Caco-2 (cell line): ENCODE results near the gene CBX1. TPM values are rescaled to one million over a fixed set of nuclear protein-coding genes. Genes with fewer than 3 reads are reported as not detected.

Source experiments
- BruUV-seq: library from RNA; stranded (reverse); fragments of 400-500 nt; replicated peaks from 2 replicates; lab custom pipeline; 2021; lab: Mats Ljungman, UMichigan
- CTCF ChIA-PET: fragments of 300-600 bp; sonication (Branson Sonifier 250); formaldehyde crosslinking; loops from one replicate; lab custom pipeline; 2022; ENCODE audit warnings: antibody characterized with exemption; lab: Charles Lee
- POLR2A ChIA-PET: fragments of 300-600 bp; sonication (Branson Sonifier 250); formaldehyde crosslinking; loops from one replicate; lab custom pipeline; 2022; ENCODE audit warnings: antibody characterized with exemption; lab: Charles Lee
- DNase-seq, 2 experiments: peaks; one replicate each; pipeline versions ENCODE4 v3.0.0 to v3.0.0-alpha.2; 2020 to 2022
- H3K27me3 ChIP-seq: replicated peaks from 2 replicates; pipeline ENCODE4 v1.6.0; 2011; ENCODE audit warnings: low read length; ENCODE audit not compliant: control insufficient read depth, insufficient read depth
- H3K36me3 ChIP-seq: 2 replicates; pipeline ENCODE4 v1.5.1; 2011; ENCODE audit warnings: low read length; ENCODE audit not compliant: control insufficient read depth, insufficient read depth
- H3K4me1 ChIP-seq: fragments of 250-450 bp; sonication (Bioruptor Pico); 2 replicates; pipeline ENCODE4 v1.5.1; 2020; ENCODE audit warnings: mild to moderate bottlenecking
- H3K4me3 ChIP-seq: 2 replicates; pipeline ENCODE4 v1.5.1; 2011; ENCODE audit warnings: low read depth, mild to moderate bottlenecking, control low read depth, low read length
- H3K9me3 ChIP-seq: fragments of 250-450 bp; sonication (Bioruptor Pico); 2 replicates; pipeline ENCODE4 v1.5.1; 2020; ENCODE audit warnings: mild to moderate bottlenecking, moderate library complexity
- H3K27ac Mint-ChIP-seq: one replicate; pipeline ENCODE4 v1.8.0; 2022; ENCODE audit warnings: mixed read lengths; ENCODE audit not compliant: unreplicated experiment
- H3K27me3 Mint-ChIP-seq: one replicate; pipeline ENCODE4 v1.8.0; 2022; ENCODE audit warnings: mixed read lengths; ENCODE audit not compliant: insufficient read depth, unreplicated experiment
- H3K36me3 Mint-ChIP-seq: one replicate; pipeline ENCODE4 v1.8.0; 2022; ENCODE audit warnings: mild to moderate bottlenecking, mixed read lengths; ENCODE audit not compliant: insufficient read depth, unreplicated experiment
- H3K4me1 Mint-ChIP-seq: one replicate; pipeline ENCODE4 v1.8.0; 2022; ENCODE audit warnings: low read depth, mixed read lengths; ENCODE audit not compliant: unreplicated experiment
- H3K4me3 Mint-ChIP-seq: one replicate; pipeline ENCODE4 v1.8.0; 2022; ENCODE audit warnings: mild to moderate bottlenecking, moderate library complexity, mixed read lengths; ENCODE audit not compliant: unreplicated experiment
- H3K9me3 Mint-ChIP-seq: one replicate; pipeline ENCODE4 v1.8.0; 2022; ENCODE audit warnings: mixed read lengths; ENCODE audit not compliant: unreplicated experiment
- CTCF ChIP-seq, 2 experiments: fragments of 200-600 bp in 1 of 2; IDR thresholded peaks; 1 replicate in 1 of 2; 2 replicates in 1 of 2; pipeline versions ENCODE4 v1.5.1 to v1.8.0; 2011 to 2022; ENCODE audit warnings: antibody characterized with exemption in 1 of 2, control low read depth in 1 of 2, inconsistent platforms in 1 of 2, low read depth in 1 of 2, low read length in 1 of 2, mild to moderate bottlenecking in 1 of 2, moderate library complexity in 1 of 2; ENCODE audit not compliant: insufficient read depth in 1 of 2, severe bottlenecking in 1 of 2, unreplicated experiment in 1 of 2
- intact Hi-C: fragments of 100-400 bp; cut with micrococcal nuclease; formaldehyde crosslinking; loops from one replicate; pipeline ENCODE4 v1.10.0; 2022; ENCODE audit not compliant: unreplicated experiment
- total RNA-seq: library from RNA; stranded (reverse); gene quantifications from 2 replicates; pipeline ENCODE4 v1.2.3, GENCODE V29; 2022

The CBX1 gene
- total RNA-seq, 1 experiment from 2014 or later = 213 TPM

DNA sequence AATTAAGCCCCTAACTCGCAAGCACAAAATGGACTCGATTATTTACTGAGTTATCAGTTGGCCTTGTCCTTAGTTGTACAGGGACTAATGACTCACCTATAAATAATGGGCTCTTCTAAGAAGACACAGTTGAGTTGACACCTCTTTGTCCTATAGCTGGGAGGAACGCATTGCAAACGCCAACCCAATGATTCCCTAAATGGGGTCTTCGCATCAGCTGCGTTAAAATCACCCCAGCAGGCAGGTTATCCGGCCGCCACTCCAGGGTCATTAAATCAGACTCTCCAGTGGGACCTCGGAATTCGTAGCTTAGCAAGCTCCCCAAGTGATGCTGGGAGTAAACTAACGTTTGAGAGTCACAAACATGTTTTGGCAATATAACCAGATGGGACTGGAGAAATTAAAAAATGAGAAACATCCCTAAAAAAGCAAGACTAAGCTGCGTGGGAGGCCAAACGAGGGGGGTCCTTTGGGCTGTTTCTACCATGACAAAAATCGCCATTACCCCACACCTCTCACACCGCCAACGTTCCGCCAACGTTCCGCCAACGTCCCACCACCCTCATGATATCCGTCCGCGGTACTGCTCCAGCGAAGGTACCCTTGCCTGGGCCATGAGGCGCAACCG, 54.1 kb downstream of the CBX1 start:
- Mint-ChIP-seq H3K9me3 (no peaks in the 10 kb centered on the region), H3K36me3 (peaks cover 60% of the 10 kb centered on the region), H3K4me1 (peaks cover 26% of the 10 kb centered on the region), H3K27me3 (no peaks in the 10 kb centered on the region), H3K4me3 (peak overlapping the region; percentile 87), H3K27ac (peak overlapping the region; percentile 100)
- DNase-seq = peak in 1 of 2 experiments; percentile 51
- POLR2A ChIA-PET = interaction anchor here (0.7 to 4.7 kb wide), 16 partner anchors 10 to 845 kb away, joined by 3 to 90 read pairs (median 24); partner anchors contain the start of genes ATP5MC1, CBX1, CDK5RAP3 and PNPO
- BruUV-seq = TSS peak; percentile 81
- H3K36me3 ChIP-seq = peaks cover 14% of the 10 kb centered on the region
- H3K27me3 ChIP-seq = no peaks in the 10 kb centered on the region
- intact Hi-C loops = loop anchor here (5.0 kb wide), 1 partner anchor 1315 kb away; the partner anchor contains the start of gene ZNF652
- H3K9me3 ChIP-seq = no peaks in the 10 kb centered on the region
- H3K4me1 ChIP-seq = peaks cover 18% of the 10 kb centered on the region
- TF ChIP-seq CTCF (IDR thresholded peaks at IDR 0.05; ENCODE audit: insufficient read depth in 1 of 2, low read depth in 1 of 2, low read length in 1 of 2, severe bottlenecking in 1 of 2, unreplicated experiment in 1 of 2) = no peak
- CTCF ChIA-PET = interaction anchor here (0.7 to 5.8 kb wide), 16 partner anchors 11 to 566 kb away, joined by 3 to 143 read pairs (median 9); partner anchors contain the start of genes CDK5RAP3, COPZ2, PRR15L and SNX11
- peak overlapping the region; percentile 84 for H3K4me3 ChIP-seq

DNA sequence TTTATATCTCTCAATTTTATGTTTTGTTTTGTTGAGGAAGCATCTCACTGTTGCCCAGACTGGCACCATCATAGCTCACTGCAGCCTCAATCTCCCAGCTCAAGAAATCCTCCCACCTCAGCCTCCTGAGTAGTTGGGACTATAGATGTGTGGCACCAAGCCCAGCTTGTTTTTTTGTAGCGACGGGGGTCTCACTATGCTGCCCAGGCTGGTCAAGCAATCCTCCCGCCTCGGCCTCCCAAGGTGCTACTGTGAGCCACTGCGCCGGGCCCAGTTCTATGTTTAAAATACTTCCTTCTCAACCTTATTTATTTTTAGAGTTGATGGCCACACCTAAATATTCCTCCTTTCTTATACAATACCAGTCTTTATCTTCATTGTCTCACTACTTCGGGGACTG, 55.0 kb downstream of the CBX1 start:
- TF ChIP-seq CTCF (IDR thresholded peaks at IDR 0.05; ENCODE audit: insufficient read depth in 1 of 2, low read depth in 1 of 2, low read length in 1 of 2, severe bottlenecking in 1 of 2, unreplicated experiment in 1 of 2) = no peak
- ChIA-PET CTCF (interaction anchor here (4.2 to 5.8 kb wide), 2 partner anchors 20 to 21 kb away, joined by 57 to 143 read pairs; no protein-coding TSS in a partner anchor), POLR2A (interaction anchor here (3.1 to 4.7 kb wide), 3 partner anchors 19 to 62 kb away, joined by 37 to 90 read pairs (median 46); partner anchors contain the start of gene SNX11)
- no peak for DNase-seq
- Mint-ChIP-seq H3K9me3 (no peaks in the 10 kb centered on the region), H3K36me3 (peaks cover 51% of the 10 kb centered on the region), H3K27me3 (no peaks in the 10 kb centered on the region), H3K27ac (peak overlapping the region; percentile 100), H3K4me3 (peak overlapping the region; percentile 87), H3K4me1 (peaks cover 26% of the 10 kb centered on the region)
- intact Hi-C loops = loop anchor here (5.0 kb wide), 1 partner anchor 1316 kb away; the partner anchor contains the start of gene ZNF652
- Histone ChIP-seq H3K9me3 (no peaks in the 10 kb centered on the region), H3K27me3 (no peaks in the 10 kb centered on the region), H3K4me1 (peaks cover 18% of the 10 kb centered on the region), H3K4me3 (peak overlapping the region; percentile 84), H3K36me3 (peaks cover 7% of the 10 kb centered on the region)
- no TSS peak for BruUV-seq

- peaks cover 21% of the 10 kb centered on the region for H3K4me1 Mint-ChIP-seq
Observed at GRCh38 chr17:48045316-48046001, 55.8 kb downstream of the CBX1 start.

More at GRCh38 chr17:48045316-48046001, 55.8 kb downstream of the CBX1 start:
- intact Hi-C loops = loop anchor here (5.0 kb wide), 1 partner anchor 1317 kb away; the partner anchor contains the start of gene ZNF652
- Histone ChIP-seq H3K4me3 (no peak overlapping the region), H3K27me3 (no peaks in the 10 kb centered on the region), H3K36me3 (no peaks in the 10 kb centered on the region), H3K4me1 (peaks cover 18% of the 10 kb centered on the region), H3K9me3 (no peaks in the 10 kb centered on the region)
- Mint-ChIP-seq H3K27ac (no peak overlapping the region), H3K27me3 (no peaks in the 10 kb centered on the region), H3K4me3 (no peak overlapping the region), H3K9me3 (no peaks in the 10 kb centered on the region), H3K36me3 (peaks cover 42% of the 10 kb centered on the region)
- CTCF ChIA-PET = interaction anchor here (0.6 to 5.8 kb wide), 2 partner anchors 19 to 23 kb away, joined by 3 to 143 read pairs; no protein-coding TSS in a partner anchor
- POLR2A ChIA-PET = interaction anchor here (0.6 kb wide), 1 partner anchor 28 kb away, joined by 3 read pairs; no protein-coding TSS in a partner anchor
- no peak for DNase-seq
- no peak for TF ChIP-seq CTCF (IDR thresholded peaks at IDR 0.05; ENCODE audit: insufficient read depth in 1 of 2, low read depth in 1 of 2, low read length in 1 of 2, severe bottlenecking in 1 of 2, unreplicated experiment in 1 of 2)
- BruUV-seq = no TSS peak
